Sigmoid colon (tissue), 7 donors: ENCODE results near the gene CPZ. TPM values are rescaled to one million over a fixed set of nuclear protein-coding genes. Genes with fewer than 3 reads are reported as not detected.

Experiments
- DNase-seq: peaks from one replicate; pipeline ENCODE4 v3.0.0-alpha.2; 2019
- H3K27ac ChIP-seq, 4 donors: fragments of 200-600 bp; sonication (generic); one replicate each; pipeline ENCODE4 v1.5.1; 2016 to 2019; ENCODE audit warnings: mild to moderate bottlenecking in 1 of 4
- H3K27me3 ChIP-seq, 3 donors: fragments of 200-600 bp; sonication (generic); one replicate each; pipeline ENCODE4 v1.5.1; 2019; ENCODE audit warnings: mild to moderate bottlenecking in 1 of 3
- H3K36me3 ChIP-seq, 4 donors: fragments of 200-600 bp; sonication (generic); one replicate each; pipeline ENCODE4 v1.5.1; 2016 to 2019
- H3K4me1 ChIP-seq, 4 donors: fragments of 200-600 bp; sonication (generic); one replicate each; pipeline ENCODE4 v1.5.1; 2017 to 2019
- H3K4me3 ChIP-seq, 4 donors: fragments of 200-600 bp; sonication (generic); one replicate each; pipeline ENCODE4 v1.5.1; 2017 to 2019; ENCODE audit warnings: mild to moderate bottlenecking in 2 of 4, moderate library complexity in 1 of 4
- H3K9me3 ChIP-seq, 4 donors: fragments of 200-600 bp in 3 of 4; sonication (generic) in 3 of 4; one replicate each; pipeline versions ENCODE4 v1.5.1 to v1.6.1; 2013 to 2019
- CTCF ChIP-seq, 4 experiments: fragments of 450-650 bp in 3 of 4; fragments of 200-600 bp in 1 of 4; IDR thresholded peaks; one replicate each; pipeline ENCODE4 v1.5.1; 2016 to 2019; ENCODE audit warnings: antibody characterized with exemption in 4 of 4, mild to moderate bottlenecking in 3 of 4, moderate library complexity in 2 of 4
- EP300 ChIP-seq, 4 donors: sonication (generic); formaldehyde crosslinking; IDR thresholded peaks; one replicate each; pipeline ENCODE4 v1.6.1; 2017; ENCODE audit warnings: antibody characterized with exemption in 4 of 4
- POLR2A ChIP-seq, 2 donors: fragments of 450-650 bp; IDR thresholded peaks; one replicate each; pipeline ENCODE4 v1.6.1; 2016; ENCODE audit warnings: antibody characterized with exemption in 2 of 2, mild to moderate bottlenecking in 2 of 2, moderate library complexity in 2 of 2
- POLR2AphosphoS5 ChIP-seq, 4 donors: sonication (generic); formaldehyde crosslinking; IDR thresholded peaks; one replicate each; pipeline ENCODE4 v1.6.1; 2017; ENCODE audit warnings: antibody characterized with exemption in 4 of 4
- WGBS, 2 donors: extraction: QIAGEN DNeasy Blood & Tissue Kit; methylation state at CpG; one replicate each; pipeline ENCODE4 v1.1.7; 2013; 5-methylcytosine and 5-hydroxymethylcytosine counted together
- intact Hi-C: fragments of 100-400 bp; cut with DNase I; formaldehyde crosslinking; loops from one replicate; pipeline ENCODE4 v1.15.1; 2023
- polyA plus RNA-seq, 3 donors: library from polyadenylated mRNA; stranded (reverse); fragments of 200-250 nt; gene quantifications; one replicate each; pipeline ENCODE4 v1.2.3, GENCODE V29; 2013
- total RNA-seq, 4 donors: library from RNA; depleted of rRNA; stranded (reverse); fragments of >200 nt; gene quantifications; one replicate each; pipeline ENCODE4 v1.1.0, GENCODE V29; 2016
- donor health status: healthy with polysubstance abuse.
- donor health status: Bipolar disorder and iron deficiency.
- donor health status: healthy.

CPZ gene
- total and polyA plus RNA-seq, 7 donors: 0.46 to 8.3 (median 1.8) TPM

GRCh38 chr4:8548731-8549351 is 43.7 kb upstream of the CPZ start:
- Histone ChIP-seq H3K9me3 (no peaks in the 10 kb centered on the region), H3K4me3 (no peak overlapping the region), H3K27ac (no peak overlapping the region), H3K27me3 (no peaks in the 10 kb centered on the region), H3K4me1 (no peaks in the 10 kb centered on the region), H3K36me3 (no peaks in the 10 kb centered on the region)
- DNase-seq: no peak
- no peak for TF ChIP-seq EP300 (IDR thresholded peaks at IDR 0.05)
- 82 to 83% methylated on average over 14 of the region's 14 CpGs for WGBS, 2 donors
- intact Hi-C loops: no loop called here

- WGBS, 2 donors: 80 to 82% methylated on average over 11 of the region's 11 CpGs
- Histone ChIP-seq H3K4me1 (no peaks in the 10 kb centered on the region), H3K4me3 (no peak overlapping the region), H3K36me3 (no peaks in the 10 kb centered on the region), H3K27ac (no peak overlapping the region), H3K27me3 (no peaks in the 10 kb centered on the region), H3K9me3 (no peaks in the 10 kb centered on the region)
- DNase-seq: no peak
- intact Hi-C loops: no loop called here
- no peak for TF ChIP-seq POLR2AphosphoS5 (IDR thresholded peaks at IDR 0.05)
- TF ChIP-seq CTCF (IDR thresholded peaks at IDR 0.05): no peak
- TF ChIP-seq EP300 (IDR thresholded peaks at IDR 0.05): no peak
- no peak for TF ChIP-seq POLR2A (IDR thresholded peaks at IDR 0.05)
Observed at GRCh38 chr4:8549352-8549931, 43.1 kb upstream of the CPZ start.

GRCh38 chr4:8550691-8551090 is 41.9 kb upstream of the CPZ start:
- H3K9me3 ChIP-seq: no peaks in the 10 kb centered on the region
- no peak for TF ChIP-seq CTCF (IDR thresholded peaks at IDR 0.05)
- TF ChIP-seq POLR2AphosphoS5 (IDR thresholded peaks at IDR 0.05): no peak
- TF ChIP-seq EP300 (IDR thresholded peaks at IDR 0.05): no peak
- TF ChIP-seq POLR2A (IDR thresholded peaks at IDR 0.05): no peak
- 80 to 85% methylated on average over 9 of the region's 9 CpGs for whole genome bisulfite sequencing, 2 donors
- no peaks in the 10 kb centered on the region for H3K36me3 ChIP-seq
- no peaks in the 10 kb centered on the region for H3K27me3 ChIP-seq
- no peak overlapping the region for H3K27ac ChIP-seq
- intact Hi-C loops: no loop called here
- DNase-seq: no peak
- H3K4me3 ChIP-seq: no peak overlapping the region
- no peaks in the 10 kb centered on the region for H3K4me1 ChIP-seq

- TF ChIP-seq EP300 (IDR thresholded peaks at IDR 0.05) (no peak), CTCF (IDR thresholded peaks at IDR 0.05) (no peak), POLR2AphosphoS5 (IDR thresholded peaks at IDR 0.05) (no peak), POLR2A (IDR thresholded peaks at IDR 0.05) (no peak)
- DNase-seq: no peak
- H3K36me3 ChIP-seq: no peaks in the 10 kb centered on the region
- H3K4me1 ChIP-seq: no peaks in the 10 kb centered on the region
- H3K4me3 ChIP-seq: no peak overlapping the region
- WGBS, 2 donors: 84 to 92% methylated on average over 4 of the region's 4 CpGs
- no peaks in the 10 kb centered on the region for H3K9me3 ChIP-seq
- intact Hi-C loops: no loop called here
- no peaks in the 10 kb centered on the region for H3K27me3 ChIP-seq
- H3K27ac ChIP-seq: no peak overlapping the region
Observed at GRCh38 chr4:8552024-8552423, 40.5 kb upstream of the CPZ start.

GRCh38 chr4:8552581-8553205 is 39.9 kb upstream of the CPZ start:
- Histone ChIP-seq H3K36me3 (no peaks in the 10 kb centered on the region), H3K27ac (no peak overlapping the region), H3K4me1 (no peaks in the 10 kb centered on the region), H3K9me3 (no peaks in the 10 kb centered on the region), H3K4me3 (no peak overlapping the region), H3K27me3 (no peaks in the 10 kb centered on the region)
- TF ChIP-seq EP300 (IDR thresholded peaks at IDR 0.05) (no peak), POLR2AphosphoS5 (IDR thresholded peaks at IDR 0.05) (no peak), CTCF (IDR thresholded peaks at IDR 0.05) (no peak), POLR2A (IDR thresholded peaks at IDR 0.05) (no peak)
- 71 to 85% methylated on average over 8 of the region's 8 CpGs for WGBS, 2 donors
- intact Hi-C loops: no loop called here
- DNase-seq: no peak
